Muscle of leg (tissue), 11 donors: ENCODE measurements around the gene PRDX1. TPM values are rescaled to one million over a fixed set of nuclear protein-coding genes. Genes with fewer than 3 reads are reported as not detected.

Experiments
- DNase-seq: peaks from one replicate; pipeline ENCODE4 v3.0.0; 2013
- H3K27ac ChIP-seq: one replicate; pipeline ENCODE4 v1.5.1; 2013; ENCODE audit warnings: mild to moderate bottlenecking, low read length, control low read depth
- H3K27me3 ChIP-seq: one replicate; pipeline ENCODE4 v1.6.1; 2013; ENCODE audit warnings: low read length; ENCODE audit not compliant: control insufficient read depth, insufficient read depth
- H3K36me3 ChIP-seq: one replicate; pipeline ENCODE4 v1.6.1; 2013; ENCODE audit warnings: low read length; ENCODE audit not compliant: control insufficient read depth, insufficient read depth
- H3K4me1 ChIP-seq: one replicate; pipeline ENCODE4 v1.6.1; 2013; ENCODE audit warnings: low read length; ENCODE audit not compliant: control insufficient read depth, insufficient read depth
- H3K4me3 ChIP-seq: one replicate; pipeline ENCODE4 v1.5.1; 2013; ENCODE audit warnings: low read length, control low read depth
- H3K9me3 ChIP-seq: replicated peaks from 2 replicates; pipeline ENCODE4 v1.6.1; 2013; ENCODE audit warnings: low read depth, low read length; ENCODE audit not compliant: control insufficient read depth
- WGBS: methylation state at CpG from one replicate; pipeline ENCODE4 v1.1.5; 2013; ENCODE audit warnings: missing lambda C conversion rate; ENCODE audit not compliant: insufficient coverage; 5-methylcytosine and 5-hydroxymethylcytosine counted together
- polyA plus RNA-seq, 8 donors: library from polyadenylated mRNA; unstranded; fragments of 120-200 nt; gene quantifications; one replicate each; pipeline versions ENCODE4 v1.2.1 to v1.2.3, GENCODE V29; 2013; ENCODE audit warnings: inconsistent platforms in 1 of 8, low replicate concordance in 1 of 8; ENCODE audit not compliant: insufficient read length in 8 of 8, insufficient read depth in 1 of 8
- total RNA-seq: library from RNA; stranded (reverse); fragments of 120-200 nt; gene quantifications from one replicate; pipeline ENCODE4 v1.2.4, GENCODE V29; 2013

PRDX1 gene
- total and polyA plus RNA-seq, 9 donors, result 159 to 223 (median 174) TPM

GRCh38 chr1:45508295-45509151, 13.2 kb downstream of the PRDX1 start:
- Histone ChIP-seq H3K4me3 (no peak overlapping the region), H3K27ac (no peak overlapping the region), H3K4me1 (no peaks in the 10 kb centered on the region), H3K36me3 (peaks cover 54% of the 10 kb centered on the region), H3K9me3 (no peaks in the 10 kb centered on the region), H3K27me3 (no peaks in the 10 kb centered on the region)
- 82% methylated on average over 13 of the region's 15 CpGs for WGBS
- no peak for DNase-seq

DNA sequence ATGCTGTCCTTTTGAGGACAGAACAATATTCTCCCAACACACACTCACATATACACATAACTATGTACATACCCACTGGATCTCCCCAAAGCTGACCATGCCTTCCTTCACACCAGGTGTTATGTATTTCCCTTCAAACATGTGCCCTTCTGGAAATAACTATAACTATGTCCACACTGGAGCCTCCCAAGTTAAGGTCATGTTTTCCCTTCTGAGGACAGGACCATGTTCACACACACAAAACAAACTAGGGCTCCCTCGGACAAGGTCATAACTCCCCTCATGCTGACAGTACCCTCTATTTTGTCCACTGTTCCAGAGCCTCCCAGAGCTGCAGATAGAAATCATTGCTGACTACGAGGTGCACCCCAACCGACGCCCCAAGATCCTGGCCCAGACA, 13.8 kb downstream of the PRDX1 start:
- WGBS, result 86% methylated on average over 4 of the region's 4 CpGs
- H3K36me3 ChIP-seq, result peaks cover 50% of the 10 kb centered on the region

DNA sequence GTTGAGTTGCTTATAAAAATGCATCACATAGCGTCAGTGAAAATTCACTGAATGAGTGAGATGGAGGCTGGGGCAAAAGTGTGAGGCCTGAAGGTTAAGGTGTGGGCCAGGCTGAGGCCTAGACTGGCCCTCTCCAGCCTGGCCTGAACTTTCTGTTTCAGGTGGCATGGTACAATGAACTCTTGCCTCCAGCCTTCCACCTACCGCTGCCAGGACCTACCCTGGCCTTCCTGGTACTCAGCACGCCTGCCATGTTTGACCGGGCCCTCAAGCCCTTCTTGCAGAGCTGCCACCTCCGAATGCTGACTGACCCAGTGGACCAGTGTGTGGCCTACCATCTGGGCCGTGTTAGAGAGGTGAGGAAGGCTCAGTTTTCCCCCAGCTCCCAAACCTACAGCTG, 14.5 kb downstream of the PRDX1 start:
- Histone ChIP-seq H3K9me3 (no peaks in the 10 kb centered on the region), H3K36me3 (peaks cover 44% of the 10 kb centered on the region), H3K27ac (no peak overlapping the region), H3K27me3 (no peaks in the 10 kb centered on the region), H3K4me3 (no peak overlapping the region), H3K4me1 (no peaks in the 10 kb centered on the region)
- no peak for DNase-seq
- WGBS, result 84% methylated on average over 6 of the region's 6 CpGs

More for the DNA sequence above, 13.8 kb downstream of the PRDX1 start:
- no peak for DNase-seq
- H3K4me1 ChIP-seq, result no peaks in the 10 kb centered on the region
- no peak overlapping the region for H3K27ac ChIP-seq
- H3K4me3 ChIP-seq, result no peak overlapping the region
- H3K27me3 ChIP-seq, result no peaks in the 10 kb centered on the region
- no peaks in the 10 kb centered on the region for H3K9me3 ChIP-seq

- Histone ChIP-seq H3K4me1 (peaks cover 11% of the 10 kb centered on the region), H3K9me3 (no peaks in the 10 kb centered on the region), H3K36me3 (peaks cover 14% of the 10 kb centered on the region), H3K27ac (no peak overlapping the region), H3K4me3 (no peak overlapping the region), H3K27me3 (no peaks in the 10 kb centered on the region)
- WGBS, result 93% methylated on average over 5 of the region's 14 CpGs
- no peak for DNase-seq
These were observed 18.0 kb downstream of the PRDX1 start for GRCh38 chr1:45503462-45504360.

DNA sequence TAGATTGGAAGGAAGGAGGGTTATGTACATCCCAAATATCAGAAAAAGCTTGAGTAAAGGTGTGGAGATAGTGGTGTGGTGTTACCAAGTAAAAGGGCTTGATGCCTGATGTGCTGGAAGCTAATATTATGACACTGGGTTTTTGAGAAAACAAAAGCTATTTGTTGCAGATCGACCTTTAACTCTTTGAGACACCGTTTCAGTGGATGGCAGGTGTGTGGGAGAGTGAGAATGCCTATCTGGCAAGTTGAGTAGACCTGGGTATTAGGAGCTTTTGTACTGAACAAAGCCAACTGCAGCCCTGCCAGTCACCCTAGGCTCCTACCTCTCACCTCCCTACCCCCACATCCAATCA, 20.2 kb downstream of the PRDX1 start:
- Histone ChIP-seq H3K27ac (no peak overlapping the region), H3K4me3 (no peak overlapping the region), H3K27me3 (no peaks in the 10 kb centered on the region), H3K36me3 (peaks cover 3% of the 10 kb centered on the region), H3K4me1 (peaks cover 11% of the 10 kb centered on the region), H3K9me3 (no peaks in the 10 kb centered on the region)
- 93% methylated on average over 2 of the region's 2 CpGs for whole genome bisulfite sequencing
- no peak for DNase-seq

- Histone ChIP-seq H3K4me1 (peaks cover 11% of the 10 kb centered on the region), H3K9me3 (no peaks in the 10 kb centered on the region), H3K4me3 (peak overlapping the region; percentile 82), H3K36me3 (peaks cover 2% of the 10 kb centered on the region), H3K27ac (peak overlapping the region; percentile 37), H3K27me3 (no peaks in the 10 kb centered on the region)
- 0% methylated on average over 3 of the region's 7 CpGs for WGBS
- DNase-seq, result no peak
These were observed 22.3 kb downstream of the PRDX1 start for GRCh38 chr1:45499415-45499769.

DNA sequence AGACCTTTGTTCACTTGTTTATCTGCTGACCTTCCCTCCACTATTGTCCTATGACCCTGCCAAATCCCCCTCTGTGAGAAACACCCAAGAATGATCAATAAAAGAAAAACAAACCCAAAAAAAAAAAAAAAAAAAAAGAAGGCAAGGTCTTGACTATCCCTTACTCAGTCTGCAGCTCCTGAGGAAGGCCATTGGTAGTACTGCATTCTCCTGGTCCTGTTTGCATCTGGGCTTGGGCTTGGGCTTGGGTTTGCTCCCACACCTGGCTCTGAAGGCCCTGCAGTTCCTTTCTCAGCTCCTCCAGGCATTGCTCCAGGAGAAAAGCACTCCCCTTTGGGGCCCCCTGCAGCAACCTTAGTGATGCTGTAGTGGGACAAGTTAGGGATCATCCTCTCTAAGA, 23.4 kb downstream of the PRDX1 start:
- no peaks in the 10 kb centered on the region for H3K27me3 ChIP-seq
- no peaks in the 10 kb centered on the region for H3K36me3 ChIP-seq
- H3K27ac ChIP-seq, result no peak overlapping the region
- H3K4me1 ChIP-seq, result peaks cover 11% of the 10 kb centered on the region
- DNase-seq, result no peak
- H3K9me3 ChIP-seq, result no peaks in the 10 kb centered on the region
- no peak overlapping the region for H3K4me3 ChIP-seq

DNA sequence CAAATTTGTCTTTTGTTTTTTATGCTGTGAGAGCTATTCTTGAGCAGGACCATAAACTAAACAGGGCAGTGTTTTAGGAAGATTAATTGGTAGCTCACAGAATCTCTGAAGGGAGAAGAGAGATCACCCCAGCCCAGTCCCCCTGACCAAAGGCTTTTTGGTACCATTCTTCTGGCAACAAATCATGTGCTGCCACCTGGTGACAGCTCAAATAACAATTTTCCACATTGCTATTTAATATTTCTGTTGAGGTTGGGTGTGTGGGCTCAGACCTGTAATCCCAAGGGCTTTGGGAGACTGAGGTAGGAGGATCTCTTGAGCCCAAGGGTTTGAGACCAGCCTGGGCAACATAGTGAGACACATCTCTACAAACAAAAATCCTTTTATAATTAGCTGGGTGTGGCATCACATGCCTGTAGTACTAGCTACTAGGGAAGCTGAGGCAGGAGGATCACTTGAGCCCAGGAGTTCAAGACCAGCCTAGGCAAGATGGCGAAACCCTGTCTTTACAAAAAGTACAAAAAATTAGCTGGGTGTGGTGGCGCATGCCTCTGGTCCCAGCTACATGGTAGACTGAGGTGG, 28.5 kb downstream of the PRDX1 start:
- no peaks in the 10 kb centered on the region for H3K9me3 ChIP-seq
- H3K4me3 ChIP-seq, result no peak overlapping the region
- 80% methylated on average over 2 of the region's 2 CpGs for WGBS
- H3K4me1 ChIP-seq, result peaks cover 2% of the 10 kb centered on the region
- H3K36me3 ChIP-seq, result no peaks in the 10 kb centered on the region
- peaks cover 18% of the 10 kb centered on the region for H3K27me3 ChIP-seq
- no peak overlapping the region for H3K27ac ChIP-seq
- peak; percentile 64 for DNase-seq

DNA sequence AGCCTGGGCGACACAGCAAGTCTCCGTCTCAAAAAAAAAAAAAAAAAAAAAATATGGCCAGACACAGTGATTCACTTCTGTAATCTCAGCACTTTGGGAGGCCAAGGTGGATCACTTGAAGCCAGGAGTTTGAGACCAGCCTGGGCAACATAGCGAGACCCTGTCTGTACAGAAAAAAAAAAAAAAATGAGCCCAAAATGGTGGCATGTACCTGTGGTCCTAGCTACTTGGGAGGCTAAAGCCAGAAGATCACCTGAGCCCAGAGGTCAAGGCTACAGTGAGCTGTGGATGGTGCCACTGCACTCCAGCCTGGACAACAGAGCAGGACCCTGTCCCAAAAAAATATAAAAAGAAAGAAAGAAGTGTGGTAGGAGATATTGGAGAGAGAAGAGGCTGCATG, 29.0 kb downstream of the PRDX1 start:
- peaks cover 2% of the 10 kb centered on the region for H3K4me1 ChIP-seq
- no peak for DNase-seq
- H3K36me3 ChIP-seq, result no peaks in the 10 kb centered on the region
- H3K4me3 ChIP-seq, result no peak overlapping the region
- H3K27ac ChIP-seq, result no peak overlapping the region
- WGBS, result 100% methylated on average over 1 of the region's 3 CpGs
- H3K9me3 ChIP-seq, result no peaks in the 10 kb centered on the region
- peaks cover 18% of the 10 kb centered on the region for H3K27me3 ChIP-seq
